Islet of Langerhans (tissue), 1 donor: ENCODE data around the gene AMMECR1L.
"Not testable (repeated sequence)": the region's sequence is repeated elsewhere in the genome, so short reads cannot be mapped to it uniquely, and the experiment has no call there.

ENCODE experiments used
- FAIRE-seq: peaks from one replicate; lab custom pipeline; 2011; peaks lifted over from hg19 to GRCh38; lab: Jason Lieb, UNC

The AMMECR1L gene

GRCh38 chr2:127885780-127886592 lies at the start of gene AMMECR1L:
TSS of gene AMMECR1L (minus strand) at chr2:127885956. CDS start at chr2:127874234, 11,722 bp downstream.
- not testable (repeated sequence) for FAIRE-seq

GRCh38 chr2:127935337-127935736 lies 49.6 kb upstream of the AMMECR1L start:
- no peak for FAIRE-seq

GRCh38 chr2:127932199-127932876 lies 46.6 kb upstream of the AMMECR1L start:
- no peak for FAIRE-seq

GRCh38 chr2:127929449-127929848 lies 43.7 kb upstream of the AMMECR1L start:
- FAIRE-seq: no peak

- no peak for FAIRE-seq
These were observed 41.6 kb upstream of the AMMECR1L start for GRCh38 chr2:127927384-127927783.

- FAIRE-seq: no peak
These were observed 32.2 kb upstream of the AMMECR1L start for GRCh38 chr2:127917916-127918315.

GRCh38 chr2:127913808-127914457 lies 28.2 kb upstream of the AMMECR1L start:
- no peak for FAIRE-seq

- FAIRE-seq: no peak
These were observed 26.0 kb upstream of the AMMECR1L start for GRCh38 chr2:127911737-127912136.

GRCh38 chr2:127910415-127910814 lies 24.7 kb upstream of the AMMECR1L start:
- FAIRE-seq: no peak

GRCh38 chr2:127909019-127909418 lies 23.3 kb upstream of the AMMECR1L start:
- no peak for FAIRE-seq

- not testable (repeated sequence) for FAIRE-seq
These were observed 22.1 kb upstream of the AMMECR1L start for GRCh38 chr2:127907733-127908400.

- FAIRE-seq: no peak
These were observed 20.6 kb upstream of the AMMECR1L start for GRCh38 chr2:127906206-127906926.

- FAIRE-seq: no peak
These were observed 15.7 kb upstream of the AMMECR1L start for GRCh38 chr2:127901339-127902056.

GRCh38 chr2:127897531-127898211 lies 11.9 kb upstream of the AMMECR1L start:
- FAIRE-seq: no peak

- no peak for FAIRE-seq
These were observed 7.7 kb upstream of the AMMECR1L start for GRCh38 chr2:127893494-127893893.

- no peak for FAIRE-seq
These were observed 7.3 kb upstream of the AMMECR1L start for GRCh38 chr2:127893033-127893432.

- no peak for FAIRE-seq
These were observed 6.1 kb upstream of the AMMECR1L start for GRCh38 chr2:127891811-127892210.

GRCh38 chr2:127890756-127891155 lies 5.0 kb upstream of the AMMECR1L start:
- not testable (repeated sequence) for FAIRE-seq

GRCh38 chr2:127888772-127889171 lies 3.0 kb upstream of the AMMECR1L start:
- no peak for FAIRE-seq

GRCh38 chr2:127887776-127888130 lies 2.0 kb upstream of the AMMECR1L start:
- no peak for FAIRE-seq
